NCI-H2029 (cell line): ENCODE measurements around the gene PDIA2.
"Not testable (repeated sequence)": the region's sequence is repeated elsewhere in the genome, so short reads cannot be mapped to it uniquely, and the experiment has no call there.

ENCODE experiments used
- DNase-seq: peaks from one replicate; lab custom pipeline; 2025; lab: John Stamatoyannopoulos, UW

The PDIA2 gene

DNA sequence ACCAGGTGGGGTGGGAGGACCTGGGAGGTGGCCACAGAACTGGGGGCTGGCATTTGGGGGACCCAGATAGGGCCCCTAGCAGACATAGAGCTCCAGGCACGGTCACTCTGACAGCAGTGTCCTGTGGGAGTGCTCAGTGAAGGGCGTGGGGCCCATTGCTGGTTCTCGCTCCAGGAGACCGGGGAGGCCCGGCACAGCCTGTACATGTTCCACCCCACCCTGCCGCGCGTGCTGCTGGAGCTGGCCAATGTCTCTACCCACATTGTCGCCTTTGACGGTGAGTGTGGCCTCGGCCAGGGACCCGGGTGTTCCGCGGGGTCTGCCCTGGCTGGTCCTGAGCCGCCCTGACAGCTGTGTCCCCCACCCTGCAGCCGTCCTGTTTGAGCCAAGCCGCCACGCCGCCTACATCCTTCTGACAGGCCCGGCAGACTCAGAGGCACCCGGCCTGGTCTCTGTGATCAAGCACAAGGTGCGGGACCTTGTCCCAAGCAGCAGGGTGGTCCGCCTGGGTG lies 18.5 kb upstream of the PDIA2 start:
- DNase-seq: no peak

DNA sequence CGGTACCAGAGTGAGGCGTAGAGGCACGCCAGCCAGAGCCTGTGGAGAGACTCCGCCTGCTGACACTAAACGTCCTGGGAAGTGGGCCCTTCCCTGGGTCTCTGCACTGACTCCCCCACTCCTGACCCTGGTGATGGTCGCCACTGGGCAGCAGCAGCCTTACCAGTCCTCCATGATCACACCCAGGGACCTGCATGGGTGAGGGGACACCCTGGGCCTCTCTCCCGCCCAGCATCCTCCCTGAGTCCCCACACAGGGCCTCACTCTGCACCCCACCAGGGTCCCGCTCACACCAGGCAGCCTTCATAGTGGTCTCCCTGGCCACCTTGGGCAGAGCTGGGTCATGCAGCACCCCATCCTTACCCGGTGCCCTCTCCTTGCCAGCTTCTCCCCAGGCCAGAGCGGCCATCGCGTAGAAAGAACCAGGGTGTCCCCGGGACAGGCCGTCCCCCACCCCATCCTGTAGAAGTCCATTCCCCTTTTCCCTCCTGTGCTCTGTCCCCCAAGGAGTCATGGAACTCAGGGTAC lies 17.9 kb upstream of the PDIA2 start:
- no peak for DNase-seq

DNA sequence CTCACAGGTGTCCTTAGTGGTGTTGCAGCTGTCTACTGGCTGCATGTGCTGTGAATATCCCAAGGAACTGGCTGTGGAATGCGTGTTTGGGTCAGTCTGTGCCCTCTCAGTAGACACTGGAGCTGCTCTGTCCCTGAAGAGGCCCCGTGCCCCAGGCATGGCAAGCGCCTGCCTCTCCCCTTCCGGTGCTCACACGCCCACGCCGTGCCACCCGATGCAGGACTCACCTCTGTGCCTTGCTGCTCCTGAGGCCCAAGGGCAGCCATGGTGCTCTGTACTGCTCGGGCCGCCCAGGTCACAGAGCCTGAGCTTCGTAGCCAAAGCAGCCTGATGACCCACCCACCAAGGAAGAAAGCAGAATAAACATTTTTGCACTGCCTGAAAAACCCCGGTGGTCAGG lies 17.3 kb upstream of the PDIA2 start:
- DNase-seq: no peak

DNA sequence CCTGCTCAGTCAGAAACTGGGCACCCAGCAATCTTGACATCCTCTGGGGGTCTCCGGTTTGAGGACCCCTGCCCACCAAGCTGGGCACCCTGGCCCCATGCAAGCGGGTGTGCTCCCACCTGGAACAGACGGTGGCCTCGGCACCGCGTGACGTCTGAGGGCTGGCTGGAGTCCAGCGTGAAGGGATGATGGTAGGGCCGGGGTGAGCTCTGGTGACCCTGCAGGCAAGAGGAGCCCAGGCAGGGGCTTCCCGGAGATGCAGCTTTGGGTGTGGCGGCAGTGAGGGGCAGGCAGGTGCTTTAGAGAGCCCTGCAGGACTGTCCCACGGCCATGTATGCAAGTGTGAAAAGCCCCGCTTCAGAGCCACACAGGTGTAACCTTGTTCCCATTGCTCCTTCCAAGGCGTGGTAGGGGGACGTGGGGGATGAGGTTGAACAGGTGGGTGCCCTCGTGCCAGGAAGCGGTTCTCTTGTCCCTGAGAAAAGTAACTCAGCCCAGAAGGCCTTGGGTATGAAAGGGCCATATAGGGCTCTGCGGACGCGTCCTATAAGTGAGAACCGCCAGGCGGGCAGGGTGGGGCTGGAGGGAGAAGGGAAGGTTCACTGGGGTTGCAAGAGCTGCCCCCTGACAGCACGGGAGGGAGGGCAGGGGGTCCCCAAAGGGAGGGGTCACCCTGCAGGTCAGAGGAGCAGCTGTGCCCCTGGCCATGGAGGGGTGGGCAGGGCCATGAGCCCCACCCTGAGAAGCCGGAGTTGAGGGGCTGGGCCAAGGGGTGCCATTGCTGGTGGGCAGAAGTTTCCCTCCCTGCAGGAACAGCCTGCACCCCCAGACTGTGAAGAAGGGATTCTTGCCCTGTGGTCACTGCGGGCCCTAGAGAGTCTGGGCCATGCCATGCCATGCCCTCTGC lies 16.5 kb upstream of the PDIA2 start:
- DNase-seq: no peak

DNA sequence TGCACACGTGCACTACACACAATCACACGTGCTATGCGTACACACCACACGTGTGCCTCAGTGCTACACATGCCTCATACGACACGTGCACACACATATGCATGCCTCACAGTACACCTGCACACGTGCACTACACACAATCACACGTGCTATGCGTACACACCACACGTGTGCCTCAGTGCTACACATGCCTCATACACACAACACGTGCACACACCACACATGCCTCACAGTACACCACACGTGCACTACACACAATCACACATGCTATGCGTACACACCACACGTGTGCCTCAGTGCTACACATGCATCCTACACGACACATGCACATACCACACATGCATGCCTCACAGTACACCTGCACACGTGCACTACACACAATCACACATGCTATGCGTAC lies 15.4 kb upstream of the PDIA2 start:
- not testable (repeated sequence) for DNase-seq

DNA sequence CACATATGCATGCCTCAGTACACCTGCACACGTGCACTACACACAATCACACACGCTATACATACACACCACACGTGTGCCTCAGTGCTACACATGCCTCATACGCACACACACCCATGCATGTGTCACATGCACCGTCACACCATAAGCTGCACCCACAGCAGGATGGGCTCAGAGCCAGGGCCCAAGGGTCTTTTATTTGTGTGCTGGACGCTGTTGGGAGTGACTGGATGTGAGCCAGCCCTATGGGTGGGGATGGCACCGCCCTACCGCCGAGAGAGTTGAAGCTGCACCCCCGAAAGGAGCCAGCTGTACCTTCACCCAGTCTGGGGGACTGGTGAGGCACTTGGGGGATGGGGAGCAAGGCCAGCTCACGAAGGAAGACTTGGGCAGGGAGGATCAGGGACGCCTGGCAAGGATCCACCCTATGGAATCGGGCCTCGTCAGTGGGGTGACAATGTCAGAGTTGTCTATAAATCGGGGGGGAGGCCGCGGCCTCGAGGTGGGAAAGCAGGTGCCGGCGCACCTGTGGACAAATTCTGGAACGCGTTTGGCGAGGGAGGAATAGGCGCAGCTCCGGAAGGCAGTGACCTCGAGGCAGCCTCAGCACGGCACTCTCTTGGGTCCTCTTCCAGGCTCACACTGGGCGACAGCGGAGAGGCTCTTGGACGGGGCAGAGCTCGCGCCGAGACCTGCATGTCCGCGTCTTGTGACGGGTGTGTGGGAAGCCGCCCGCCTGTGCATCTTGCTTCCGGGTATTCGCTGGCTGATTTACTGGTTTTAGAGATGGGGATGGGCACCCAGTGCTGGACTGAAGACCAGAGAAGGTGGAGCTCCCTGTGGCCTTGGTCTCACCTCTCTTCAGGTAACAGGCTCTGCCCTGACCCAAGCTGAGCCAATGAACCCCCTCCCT lies 14.6 kb upstream of the PDIA2 start:
- DNase-seq: no peak

DNA sequence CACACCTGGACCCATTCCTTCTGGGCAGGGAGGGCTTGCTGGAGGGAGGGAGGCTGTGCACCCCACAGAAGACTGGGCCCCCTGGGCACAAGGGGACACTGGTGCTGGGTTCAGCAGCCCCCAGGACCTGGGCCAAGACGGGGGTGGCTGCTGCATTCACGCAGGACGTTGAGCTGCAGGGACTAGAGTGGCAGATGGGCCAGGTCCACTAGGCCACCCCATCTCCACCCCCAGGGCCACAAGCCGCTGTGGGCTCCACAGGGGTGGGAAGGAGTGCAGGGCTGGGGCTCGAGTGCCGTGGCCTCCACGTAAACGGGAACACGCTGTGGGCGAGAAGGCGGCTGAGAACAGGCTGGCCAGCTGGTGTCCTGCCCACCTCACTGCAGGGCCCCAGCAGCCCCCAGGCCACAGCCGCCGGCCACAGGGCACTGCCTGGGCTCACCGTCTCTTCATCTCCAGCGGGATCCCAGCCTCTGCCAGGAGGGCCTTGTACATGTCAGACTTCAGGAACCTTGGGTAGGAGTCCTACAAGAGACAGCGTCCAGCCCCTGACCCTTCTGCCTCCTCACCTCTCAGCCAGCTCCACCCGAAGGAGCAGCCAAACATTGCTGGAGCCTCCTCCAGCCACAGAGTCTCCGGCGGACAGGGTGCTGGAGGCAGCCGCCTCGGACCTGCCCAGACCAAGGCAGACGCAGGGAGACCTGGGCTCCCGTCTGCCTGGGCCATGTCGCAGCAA lies 13.7 kb upstream of the PDIA2 start:
- DNase-seq: no peak

DNA sequence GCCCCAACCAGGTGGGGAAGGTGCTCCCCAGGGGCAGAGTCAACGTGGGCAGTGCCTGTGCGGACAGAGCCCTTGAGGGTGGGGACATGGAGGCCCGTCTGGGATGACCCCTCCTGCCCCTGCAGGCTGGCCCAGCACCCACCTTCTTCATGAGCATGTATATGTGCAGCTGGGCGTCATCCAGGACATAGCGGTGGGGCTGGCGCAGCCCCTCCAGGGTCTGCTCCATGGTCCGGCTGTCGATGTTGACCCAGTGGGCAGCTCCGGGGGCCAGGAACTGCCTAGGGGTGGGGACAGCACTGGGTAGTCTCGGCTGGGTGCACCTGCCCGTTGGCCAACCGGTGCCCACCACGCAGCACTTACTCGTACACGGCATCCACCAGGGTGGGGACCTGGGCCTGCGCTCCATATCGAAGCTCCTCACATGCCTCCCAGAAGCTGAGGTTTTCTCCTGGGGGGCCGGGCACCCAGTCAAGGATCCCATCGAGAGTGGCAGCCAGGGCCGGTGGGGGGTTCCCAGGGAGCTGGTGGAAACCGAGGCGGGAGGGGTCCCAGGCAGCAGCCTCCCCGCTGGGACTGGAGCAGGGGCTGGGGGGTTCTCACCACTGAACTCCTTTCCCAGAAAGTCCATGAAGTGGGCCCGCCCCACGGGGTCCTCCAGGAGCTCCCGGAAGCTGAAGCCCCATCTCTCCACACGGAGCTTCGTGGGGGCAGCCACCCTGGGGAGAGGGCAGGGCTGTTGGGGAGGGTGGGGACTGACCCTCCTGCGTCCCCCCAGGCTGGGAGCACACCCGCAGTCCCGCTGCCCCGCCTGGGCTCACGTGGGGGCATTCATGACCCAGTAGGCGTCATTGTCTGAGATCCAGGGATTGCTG lies 12.3 kb upstream of the PDIA2 start:
- no peak for DNase-seq

DNA sequence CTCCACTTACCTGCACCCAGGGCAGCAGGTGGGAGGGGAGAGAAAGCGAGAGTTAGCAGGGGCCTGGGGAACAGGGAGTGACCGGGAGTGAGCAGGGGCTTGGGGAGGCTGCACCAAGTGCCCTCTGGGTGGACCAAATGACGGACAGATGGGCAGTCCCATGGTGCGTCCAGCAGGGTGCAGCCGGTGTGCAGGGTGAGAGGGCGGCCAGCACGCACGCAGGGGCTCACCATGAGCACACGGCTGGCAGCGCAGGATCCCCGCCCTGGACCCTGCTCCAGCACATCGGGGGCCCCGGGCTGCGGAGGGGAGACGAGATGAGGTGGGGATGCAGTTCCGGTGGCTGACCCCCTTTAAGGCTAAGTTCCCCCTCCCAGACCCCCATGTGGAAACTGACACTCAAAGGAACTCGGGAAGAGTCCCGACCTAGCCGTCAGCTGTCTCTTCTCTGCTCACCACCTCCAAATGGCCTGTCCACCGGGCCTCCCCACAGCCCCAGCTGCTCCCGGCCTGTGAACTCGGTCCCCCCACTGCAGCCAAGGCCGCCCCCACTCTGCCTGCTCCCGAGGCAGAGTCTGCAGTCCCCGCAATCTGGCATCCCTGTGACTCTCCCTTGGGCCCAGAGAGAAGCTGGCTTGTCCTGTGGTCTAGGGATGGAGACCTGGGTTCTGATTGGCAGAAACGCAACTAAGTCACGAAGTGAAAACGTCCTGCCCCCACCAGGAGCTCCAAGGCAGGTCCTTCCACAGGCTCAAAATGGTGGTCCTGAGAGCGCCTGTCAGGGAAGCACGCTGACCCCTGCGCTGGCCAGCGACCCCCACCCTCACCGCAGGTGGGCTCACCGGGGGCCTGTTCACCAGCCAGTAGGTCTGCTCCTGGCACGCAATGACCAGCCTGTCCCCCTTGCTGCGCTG lies 10.1 kb upstream of the PDIA2 start:
- no peak for DNase-seq

DNA sequence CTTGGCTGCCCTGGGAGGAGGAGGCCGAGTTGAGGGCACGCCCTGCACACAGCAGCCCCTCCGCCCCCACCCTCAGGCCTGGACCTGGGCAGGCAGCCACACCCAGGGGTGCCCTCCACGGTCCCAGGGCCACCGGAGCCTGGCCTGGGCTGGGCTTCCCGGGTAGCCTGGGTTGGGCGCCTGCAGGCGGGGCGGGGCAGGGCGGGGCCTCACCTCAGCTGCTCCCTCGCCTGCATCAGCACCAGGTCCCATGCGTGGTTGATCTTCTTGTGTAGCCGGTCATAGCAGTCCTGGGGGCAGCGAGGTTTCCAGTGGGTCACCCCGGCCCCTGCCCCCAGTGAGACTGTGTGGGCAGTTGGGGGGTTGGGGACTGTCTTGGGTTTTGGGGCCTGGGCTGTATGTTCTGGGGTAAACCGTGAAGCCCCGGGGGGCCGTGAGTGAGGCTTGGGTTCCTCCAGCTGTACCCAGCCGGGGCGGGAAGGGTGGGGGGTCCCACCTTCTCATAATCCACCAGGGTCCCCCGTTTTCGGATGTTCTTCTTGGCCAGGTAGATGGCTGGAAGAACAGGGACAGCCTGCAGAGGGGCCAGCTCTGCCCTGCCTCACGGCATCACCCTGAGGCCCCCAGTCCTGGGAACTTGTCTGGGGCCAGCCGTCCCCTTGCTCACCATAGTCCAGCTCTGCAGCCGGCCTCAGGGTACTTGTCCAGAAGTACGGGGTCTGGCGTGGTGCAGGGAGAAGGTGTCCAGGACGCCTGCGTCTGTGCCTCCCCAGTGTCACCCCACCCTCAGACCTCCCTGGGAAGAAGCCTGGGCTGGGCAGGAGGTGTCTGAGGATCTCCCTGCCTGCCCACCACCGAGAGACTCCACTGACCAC lies 9.2 kb upstream of the PDIA2 start:
- no peak for DNase-seq

DNA sequence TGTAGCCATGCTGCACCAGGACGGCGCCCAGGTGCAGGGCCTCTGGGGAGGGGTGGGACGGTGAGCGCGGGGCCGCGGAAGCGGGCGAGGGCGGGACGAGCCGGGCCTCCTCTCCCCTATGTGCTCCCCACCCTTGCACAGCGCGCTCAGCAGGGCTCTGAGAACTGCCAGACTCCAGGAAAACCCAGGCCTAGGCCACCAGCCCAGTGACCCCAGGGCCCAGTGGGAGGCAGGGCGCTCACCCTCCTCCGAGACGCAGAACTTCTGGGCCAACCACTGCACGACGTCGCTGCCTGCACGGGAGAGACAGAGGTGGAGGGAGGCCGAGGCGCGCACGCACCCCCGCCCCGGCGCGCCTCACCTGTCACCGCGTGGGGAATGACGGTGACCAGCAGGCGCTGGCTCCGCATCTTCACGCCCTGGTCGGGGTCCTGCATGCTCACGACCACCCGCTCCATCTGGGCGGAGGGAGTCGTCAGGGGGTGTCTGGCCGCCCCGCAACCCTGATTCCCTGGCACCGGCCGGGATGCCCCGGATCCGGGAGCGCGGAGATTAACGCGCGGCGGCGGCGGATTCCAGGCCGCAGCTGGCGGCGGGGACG lies 7.8 kb upstream of the PDIA2 start:
- no peak for DNase-seq

DNA sequence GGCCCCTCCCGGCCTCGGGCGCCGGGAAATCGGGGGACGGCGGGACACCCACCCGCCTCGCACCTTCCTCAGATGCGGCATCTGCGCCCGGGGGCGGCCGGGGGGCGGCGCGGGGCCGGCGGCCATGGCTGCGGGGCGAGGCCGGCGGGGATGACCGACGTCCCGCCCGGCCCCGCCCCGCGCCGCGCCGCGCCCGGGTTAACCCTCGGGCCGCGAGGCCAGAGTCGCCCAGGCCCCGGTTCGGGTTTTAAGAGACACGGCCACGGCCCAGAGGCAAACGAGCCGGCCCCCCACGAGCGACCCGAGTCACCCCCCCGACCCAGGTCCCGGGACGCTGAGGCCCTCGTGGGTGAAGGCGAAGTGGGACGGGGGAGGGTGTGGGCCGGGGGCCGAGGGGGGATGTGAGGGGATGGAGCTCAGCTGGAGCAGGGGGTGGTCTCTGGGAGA lies 7.2 kb upstream of the PDIA2 start, which contains the start of gene RGS11:
Gene RGS11, minus strand, starts transcription at position 159 of the 447 bp plus-strand sequence. Its CDS starts 33 bp downstream, at position 126.
- DNase-seq: no peak

DNA sequence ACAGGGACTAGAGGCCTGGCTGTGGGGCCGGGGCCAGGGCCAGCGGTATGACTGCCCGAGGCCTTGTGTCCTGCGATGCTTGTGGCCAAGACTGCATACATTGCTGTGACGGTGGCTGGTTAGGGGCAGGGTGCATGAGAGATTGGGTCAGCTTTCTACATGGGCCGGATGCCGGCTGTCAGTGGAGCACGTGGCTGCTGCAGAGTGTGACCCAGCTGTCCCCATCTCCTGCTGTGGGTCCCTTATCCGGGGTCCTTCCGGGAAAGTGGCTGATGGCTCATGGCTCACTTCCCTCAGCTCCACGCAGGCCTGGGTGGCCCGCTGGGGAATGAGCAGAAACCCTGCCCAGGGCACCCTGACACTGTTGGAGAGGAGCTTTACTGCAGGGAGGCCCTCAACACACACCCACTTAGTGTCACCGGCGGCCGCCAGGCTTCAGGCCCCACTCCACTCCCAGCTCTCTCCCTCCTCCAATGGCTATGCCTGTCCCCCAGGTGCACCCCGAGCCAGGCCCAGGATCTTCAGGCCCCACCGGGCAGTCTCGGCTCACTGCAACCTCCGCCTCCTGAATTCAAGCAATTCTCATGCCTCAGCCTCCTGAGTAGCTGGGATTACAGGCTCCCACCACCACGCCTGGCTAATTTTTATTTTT lies 6.4 kb upstream of the PDIA2 start:
- DNase-seq: no peak

DNA sequence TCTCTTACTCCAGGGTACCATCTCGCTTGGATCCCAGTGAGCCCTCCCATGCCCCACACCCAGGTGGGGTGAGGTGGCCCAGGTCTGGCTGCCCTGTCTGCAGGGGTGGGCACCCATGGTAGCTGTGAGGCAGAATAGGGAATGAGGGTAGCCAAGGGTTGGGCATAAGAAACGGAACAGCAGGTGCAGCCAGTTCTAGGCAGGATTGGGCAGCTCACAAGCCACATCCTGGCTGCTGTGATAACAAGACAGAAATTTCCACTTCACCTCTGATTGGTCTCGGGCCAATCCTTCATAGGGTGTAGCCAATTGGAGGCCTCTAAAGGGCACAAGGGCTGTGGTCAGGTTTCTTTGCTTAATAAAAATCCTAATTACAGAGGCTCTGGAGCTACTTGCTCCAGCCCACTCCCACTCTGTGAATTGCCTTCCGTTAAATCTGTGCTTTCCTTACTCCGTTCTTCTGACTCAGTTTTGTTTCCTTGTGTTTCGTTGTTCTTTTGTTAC lies 4.0 kb upstream of the PDIA2 start:
- DNase-seq: peak; percentile 87

DNA sequence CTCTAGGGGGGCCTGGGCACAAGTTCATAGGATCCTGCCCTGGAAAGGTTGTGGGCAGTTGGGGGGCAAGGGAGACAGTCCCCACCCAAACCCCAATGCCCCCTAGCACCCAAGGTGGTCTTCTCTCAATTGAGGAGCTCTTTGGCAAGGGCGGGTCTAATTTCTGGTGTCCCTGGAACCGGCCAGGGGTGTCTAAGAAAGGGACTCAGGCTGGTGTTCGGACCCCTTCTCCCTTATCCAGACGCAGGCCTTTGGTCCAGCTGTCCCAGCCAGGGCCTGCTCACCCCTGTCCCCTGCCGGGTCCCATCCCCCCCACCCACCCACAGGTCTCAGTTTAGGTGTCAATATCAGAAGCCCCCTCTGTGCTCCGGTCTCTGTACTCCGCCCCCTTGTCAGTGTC lies 3.4 kb upstream of the PDIA2 start:
- no peak for DNase-seq

DNA sequence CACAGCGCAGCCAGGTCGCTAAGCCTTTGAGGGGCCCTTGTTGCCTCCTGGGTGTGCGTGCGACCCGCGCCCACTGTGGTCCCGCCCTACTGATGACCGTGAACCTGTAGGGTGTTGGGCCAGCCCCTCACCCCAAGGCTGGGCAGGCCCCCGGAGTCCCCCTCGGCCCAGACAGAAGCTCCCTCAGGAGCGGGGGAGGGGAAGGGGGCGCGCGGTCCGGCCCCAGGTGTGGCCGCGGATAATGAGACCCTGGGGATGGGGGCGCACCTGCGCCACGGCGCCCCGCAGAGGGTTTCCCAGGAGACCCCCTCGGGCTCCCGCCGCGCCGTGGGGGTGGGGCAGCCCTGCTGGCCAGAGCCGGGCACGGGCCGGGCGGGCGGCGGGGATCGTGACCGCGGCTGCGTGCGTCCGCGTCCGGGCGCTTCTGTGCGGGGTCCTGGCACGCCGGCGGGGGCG lies 2.9 kb upstream of the PDIA2 start:
- DNase-seq: no peak

DNA sequence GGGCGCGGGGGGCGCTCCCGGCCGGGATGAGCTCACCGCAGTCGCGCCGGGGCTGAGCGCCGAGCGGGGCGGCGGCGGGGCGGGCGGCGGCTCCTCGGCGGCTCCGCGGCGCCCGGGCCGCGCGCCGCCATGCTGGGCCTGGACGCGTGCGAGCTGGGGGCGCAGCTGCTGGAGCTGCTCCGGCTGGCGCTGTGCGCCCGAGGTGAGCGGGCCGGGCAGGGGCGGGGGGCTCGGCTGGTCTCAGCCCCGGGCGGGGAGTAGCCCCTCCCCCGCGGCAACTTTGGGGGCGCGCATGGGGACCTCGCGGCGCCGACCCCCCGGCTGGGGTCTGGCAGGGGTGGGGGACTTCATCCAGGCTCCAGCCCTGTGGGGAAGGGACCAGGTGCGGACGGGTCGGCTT lies 2.4 kb upstream of the PDIA2 start, which contains the start of gene ARHGDIG:
Gene ARHGDIG, plus strand, starts transcription at position 40 of the 400 bp plus-strand sequence. Its CDS starts 90 bp downstream, at position 130.
- DNase-seq: no peak
